Cardiac muscle cell (in vitro differentiated cells and primary cell): ENCODE results near the gene ALDH5A1. TPM values are rescaled to one million over a fixed set of nuclear protein-coding genes. Genes with fewer than 3 reads are reported as not detected.
"Not testable (repeated sequence)": the region's sequence is repeated elsewhere in the genome, so short reads cannot be mapped to it uniquely, and the experiment has no call there.

ENCODE experiments used
- DNase-seq, 2 donors: peaks; one replicate each; pipeline versions ENCODE4 v3.0.0 to v3.0.0-alpha.2; 2010 to 2017; ENCODE audit warnings: low read depth in 1 of 2, low spot score in 1 of 2
- H3K27ac ChIP-seq: fragments of 200-600 bp; sonication (generic); 2 replicates; pipeline ENCODE4 v1.5.1; 2016
- H3K27me3 ChIP-seq: fragments of 200-600 bp; sonication (generic); 2 replicates; pipeline ENCODE4 v1.6.0; 2016; ENCODE audit warnings: control low read depth
- H3K36me3 ChIP-seq: fragments of 200-600 bp; sonication (generic); 2 replicates; pipeline ENCODE4 v1.5.1; 2016; ENCODE audit warnings: control low read depth
- H3K4me1 ChIP-seq: fragments of 200-600 bp; sonication (generic); 2 replicates; pipeline ENCODE4 v1.8.1; 2017; ENCODE audit warnings: low read depth, mild to moderate bottlenecking, mixed run types
- H3K4me3 ChIP-seq: fragments of 200-600 bp; sonication (generic); 2 replicates; pipeline ENCODE4 v1.5.1; 2016; ENCODE audit warnings: mild to moderate bottlenecking
- H3K9me3 ChIP-seq: fragments of 200-600 bp; sonication (generic); 2 replicates; pipeline ENCODE4 v1.5.1; 2017; ENCODE audit warnings: low read depth, mild to moderate bottlenecking, control low read depth
- CTCF ChIP-seq: IDR thresholded peaks from 2 replicates; pipeline ENCODE4 v1.5.1; 2012; ENCODE audit warnings: low read depth, mild to moderate bottlenecking, low read length
- polyA plus RNA-seq: library from polyadenylated mRNA; unstranded; fragments of >200 nt; fragmentation: Nextera tagmentation; extraction: Ambion mirVana; gene quantifications from 2 replicates; pipeline ENCODE4 v1.2.1, GENCODE V29; 2016
- total RNA-seq: library from RNA; depleted of rRNA; stranded (reverse); fragments of >200 nt; gene quantifications from 2 replicates; pipeline ENCODE4 v1.2.3, GENCODE V29; 2016

The ALDH5A1 gene
- total and polyA plus RNA-seq, 2 experiments from 2014 or later = 10.4 to 15.0 TPM

GRCh38 chr6:24501914-24502313 lies 7.1 kb downstream of the ALDH5A1 start:
- Histone ChIP-seq H3K27me3 (no peaks in the 10 kb centered on the region), H3K4me1 (no peaks in the 10 kb centered on the region)

GRCh38 chr6:24504287-24504648 lies 9.5 kb downstream of the ALDH5A1 start:
- H3K9me3 ChIP-seq = no peaks in the 10 kb centered on the region
- H3K4me3 ChIP-seq = no peak overlapping the region
- H3K27ac ChIP-seq = no peak overlapping the region
- no peaks in the 10 kb centered on the region for H3K4me1 ChIP-seq
- TF ChIP-seq CTCF = no peak
- H3K36me3 ChIP-seq = no peaks in the 10 kb centered on the region
- no peaks in the 10 kb centered on the region for H3K27me3 ChIP-seq
- DNase-seq = no peak

More at GRCh38 chr6:24501914-24502313, 7.1 kb downstream of the ALDH5A1 start:
- H3K9me3 ChIP-seq = no peaks in the 10 kb centered on the region
- no peak overlapping the region for H3K27ac ChIP-seq
- no peak for DNase-seq
- no peak for TF ChIP-seq CTCF
- no peaks in the 10 kb centered on the region for H3K36me3 ChIP-seq
- H3K4me3 ChIP-seq = no peak overlapping the region

- DNase-seq = no peak
- no peak overlapping the region for H3K4me3 ChIP-seq
- no peaks in the 10 kb centered on the region for H3K27me3 ChIP-seq
- H3K27ac ChIP-seq = no peak overlapping the region
- TF ChIP-seq CTCF = no peak
- no peaks in the 10 kb centered on the region for H3K36me3 ChIP-seq
- no peaks in the 10 kb centered on the region for H3K4me1 ChIP-seq
- H3K9me3 ChIP-seq = no peaks in the 10 kb centered on the region
These were observed 10.1 kb downstream of the ALDH5A1 start for GRCh38 chr6:24504649-24505586.

- no peak overlapping the region for H3K27ac ChIP-seq
- DNase-seq = no peak
These were observed 12.2 kb downstream of the ALDH5A1 start for GRCh38 chr6:24506814-24507520.

DNA sequence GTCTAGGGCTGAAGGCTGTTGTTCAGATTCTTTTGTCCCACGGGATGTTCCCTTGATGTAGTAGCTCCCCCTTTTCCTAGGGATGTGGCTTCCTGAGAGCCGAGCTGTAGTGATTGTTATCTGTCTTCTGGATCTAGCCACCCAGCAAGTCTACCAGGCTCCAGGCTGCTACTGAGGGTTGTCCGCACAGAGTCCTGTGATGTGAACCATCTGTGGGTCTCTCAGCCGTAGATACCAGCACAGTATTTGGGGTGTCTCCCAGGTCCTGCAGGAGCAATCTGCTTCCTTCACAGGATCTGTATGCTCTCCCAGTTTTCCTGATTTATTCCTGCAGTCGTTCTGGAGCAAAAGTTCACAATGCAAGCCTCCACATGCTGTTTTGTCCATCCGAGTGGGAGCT lies 17.2 kb downstream of the ALDH5A1 start:
- not testable (repeated sequence) for H3K4me3 ChIP-seq, H3K27me3 ChIP-seq, H3K36me3 ChIP-seq, H3K27ac ChIP-seq, H3K9me3 ChIP-seq, DNase-seq, H3K4me1 ChIP-seq

More at GRCh38 chr6:24506814-24507520, 12.2 kb downstream of the ALDH5A1 start:
- Histone ChIP-seq H3K4me1 (no peaks in the 10 kb centered on the region), H3K27me3 (no peaks in the 10 kb centered on the region), H3K36me3 (no peaks in the 10 kb centered on the region), H3K4me3 (no peak overlapping the region), H3K9me3 (no peaks in the 10 kb centered on the region)
- TF ChIP-seq CTCF = no peak

DNA sequence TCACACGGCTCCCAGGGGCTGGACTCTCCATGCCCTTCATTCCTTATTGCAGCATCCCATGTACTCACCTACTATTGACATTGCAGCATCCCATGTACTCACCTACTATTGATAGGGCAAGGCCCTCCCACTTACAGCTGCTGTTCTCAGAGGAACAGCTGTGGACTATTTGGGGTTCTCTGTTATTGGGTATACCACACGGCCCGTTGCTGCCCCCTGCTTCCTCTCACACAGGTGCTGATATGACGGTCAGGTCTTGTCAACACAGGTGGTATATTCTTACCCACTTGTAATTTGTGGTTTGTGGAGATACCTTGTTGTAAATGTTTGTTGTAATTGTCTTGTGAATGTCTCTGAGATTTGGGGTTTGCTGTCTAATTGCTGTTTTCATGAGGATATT lies 18.8 kb downstream of the ALDH5A1 start:
- Histone ChIP-seq H3K4me3 (no peak overlapping the region), H3K36me3 (peaks cover 6% of the 10 kb centered on the region), H3K4me1 (no peaks in the 10 kb centered on the region), H3K9me3 (no peaks in the 10 kb centered on the region), H3K27me3 (no peaks in the 10 kb centered on the region), H3K27ac (no peak overlapping the region)
- no peak for DNase-seq
- TF ChIP-seq CTCF = no peak
